Measurements from ENCODE around the gene CAND1. TPM values are rescaled to one million over a fixed set of nuclear protein-coding genes. Genes with fewer than 3 reads are reported as not detected.

The CAND1 gene
- total RNA-seq, 1 donor from 2014 or later: 219 TPM

DNA sequence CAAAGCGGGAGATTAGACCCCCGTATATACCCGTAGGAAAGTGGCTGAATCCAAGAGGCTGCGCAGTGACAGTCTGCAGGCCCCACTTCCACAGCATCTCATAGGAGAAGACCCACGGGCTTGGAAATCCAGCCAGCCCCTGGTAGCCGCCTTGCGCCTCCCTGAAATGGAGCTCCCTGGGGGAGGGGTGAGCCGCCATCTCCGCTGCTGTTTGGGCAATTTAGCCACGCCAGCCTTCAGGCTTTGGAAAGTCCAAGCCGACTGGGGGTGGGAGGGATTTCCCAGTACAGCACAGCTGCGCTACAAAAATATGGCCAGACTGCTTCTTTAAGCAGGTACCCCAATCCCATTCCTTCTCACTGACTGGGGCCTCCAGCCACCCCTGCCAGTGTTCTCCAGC lies 53.4 kb downstream of the CAND1 start:
- Mint-ChIP-seq H3K27me3 (no peaks in the 10 kb centered on the region), H3K9me3 (peaks cover 14% of the 10 kb centered on the region), H3K4me1 (ENCODE audit: unreplicated experiment) (no peaks in the 10 kb centered on the region), H3K36me3 (peaks cover 39% of the 10 kb centered on the region), H3K4me3 (no peak overlapping the region), H3K27ac (no peak overlapping the region)
- no peak for DNase-seq (ENCODE audit: extremely low spot score, unreplicated experiment)
- TF ChIP-seq, protein P1, sequence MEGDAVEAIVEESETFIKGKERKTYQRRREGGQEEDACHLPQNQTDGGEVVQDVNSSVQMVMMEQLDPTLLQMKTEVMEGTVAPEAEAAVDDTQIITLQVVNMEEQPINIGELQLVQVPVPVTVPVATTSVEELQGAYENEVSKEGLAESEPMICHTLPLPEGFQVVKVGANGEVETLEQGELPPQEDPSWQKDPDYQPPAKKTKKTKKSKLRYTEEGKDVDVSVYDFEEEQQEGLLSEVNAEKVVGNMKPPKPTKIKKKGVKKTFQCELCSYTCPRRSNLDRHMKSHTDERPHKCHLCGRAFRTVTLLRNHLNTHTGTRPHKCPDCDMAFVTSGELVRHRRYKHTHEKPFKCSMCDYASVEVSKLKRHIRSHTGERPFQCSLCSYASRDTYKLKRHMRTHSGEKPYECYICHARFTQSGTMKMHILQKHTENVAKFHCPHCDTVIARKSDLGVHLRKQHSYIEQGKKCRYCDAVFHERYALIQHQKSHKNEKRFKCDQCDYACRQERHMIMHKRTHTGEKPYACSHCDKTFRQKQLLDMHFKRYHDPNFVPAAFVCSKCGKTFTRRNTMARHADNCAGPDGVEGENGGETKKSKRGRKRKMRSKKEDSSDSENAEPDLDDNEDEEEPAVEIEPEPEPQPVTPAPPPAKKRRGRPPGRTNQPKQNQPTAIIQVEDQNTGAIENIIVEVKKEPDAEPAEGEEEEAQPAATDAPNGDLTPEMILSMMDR (conservative IDR thresholded peaks at IDR 0.05): no peak

DNA sequence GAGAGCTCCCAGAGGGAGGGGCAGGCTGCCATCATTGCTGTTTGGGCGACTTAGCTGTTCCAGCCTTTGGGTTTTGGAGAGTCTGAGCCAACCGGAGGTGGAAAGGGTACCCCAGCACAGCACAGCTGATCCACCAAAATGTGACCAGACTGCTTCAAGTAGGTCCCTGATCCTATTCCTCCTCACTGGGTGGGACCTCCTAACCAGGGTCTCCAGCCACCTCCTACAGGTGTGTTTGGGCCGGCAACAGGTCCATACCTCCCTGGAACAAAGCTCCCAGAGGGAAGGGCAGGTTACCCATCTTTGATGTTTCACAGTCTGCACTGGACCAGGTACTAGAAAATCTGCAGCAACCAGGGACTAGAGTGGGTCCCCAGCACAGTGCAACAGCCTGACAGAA lies 53.8 kb downstream of the CAND1 start:
- no peaks in the 10 kb centered on the region for H3K4me1 Mint-ChIP-seq (ENCODE audit: unreplicated experiment)
- no peaks in the 10 kb centered on the region for H3K27me3 Mint-ChIP-seq
- H3K27ac Mint-ChIP-seq: no peak overlapping the region
- peaks cover 36% of the 10 kb centered on the region for H3K36me3 Mint-ChIP-seq
- TF ChIP-seq, protein P1 (conservative IDR thresholded peaks at IDR 0.05): no peak
- H3K9me3 Mint-ChIP-seq: peaks cover 14% of the 10 kb centered on the region
- no peak for DNase-seq (ENCODE audit: extremely low spot score, unreplicated experiment)
- H3K4me3 Mint-ChIP-seq: no peak overlapping the region

DNA sequence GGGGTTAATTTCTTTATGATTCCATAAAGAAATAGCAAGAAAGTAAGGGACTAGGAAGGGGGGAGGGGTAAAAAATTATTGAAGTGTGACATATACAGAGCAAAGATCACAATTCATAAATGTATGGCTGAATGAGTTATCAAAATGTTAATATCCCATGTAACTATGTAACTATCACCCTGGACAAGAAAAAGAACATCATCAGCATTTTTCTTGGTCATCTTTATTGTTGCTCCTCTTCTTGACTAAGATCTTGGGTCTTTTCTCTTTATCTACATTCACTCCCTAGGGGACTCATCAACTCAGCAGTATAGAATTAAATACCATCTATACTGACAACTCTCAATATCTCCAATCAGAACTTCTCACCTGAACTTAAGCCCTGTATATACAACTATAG lies 57.5 kb downstream of the CAND1 start:
- H3K36me3 Mint-ChIP-seq: peaks cover 6% of the 10 kb centered on the region
- H3K9me3 Mint-ChIP-seq: peaks cover 10% of the 10 kb centered on the region
- no peak for DNase-seq (ENCODE audit: extremely low spot score, unreplicated experiment)
- H3K27me3 Mint-ChIP-seq: no peaks in the 10 kb centered on the region
- no peak overlapping the region for H3K27ac Mint-ChIP-seq
- H3K4me3 Mint-ChIP-seq: no peak overlapping the region
- no peaks in the 10 kb centered on the region for H3K4me1 Mint-ChIP-seq (ENCODE audit: unreplicated experiment)
- TF ChIP-seq, protein P1 (conservative IDR thresholded peaks at IDR 0.05): no peak

DNA sequence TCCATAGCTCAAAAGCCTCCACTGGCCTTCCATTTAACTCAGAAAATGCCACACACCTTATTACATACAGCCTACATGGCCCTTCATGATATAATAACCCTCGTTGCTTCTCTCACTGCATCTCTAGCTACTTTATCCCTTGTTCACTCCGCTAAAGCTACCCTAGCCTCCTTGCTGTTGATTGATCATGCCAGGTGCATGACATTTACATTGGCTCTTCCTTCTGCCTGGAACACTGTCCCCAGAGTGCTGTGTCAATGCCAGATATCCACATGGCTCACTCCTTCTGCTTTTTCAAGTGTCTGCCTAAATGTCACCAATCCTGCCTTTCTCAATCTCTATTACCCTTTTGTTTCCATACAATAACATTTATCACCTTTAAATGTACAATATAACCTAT lies 58.3 kb downstream of the CAND1 start:
- TF ChIP-seq, protein P1 (conservative IDR thresholded peaks at IDR 0.05): no peak
- H3K4me3 Mint-ChIP-seq: no peak overlapping the region
- DNase-seq (ENCODE audit: extremely low spot score, unreplicated experiment): no peak
- H3K27ac Mint-ChIP-seq: no peak overlapping the region
- H3K27me3 Mint-ChIP-seq: no peaks in the 10 kb centered on the region
- H3K4me1 Mint-ChIP-seq (ENCODE audit: unreplicated experiment): no peaks in the 10 kb centered on the region
- no peaks in the 10 kb centered on the region for H3K36me3 Mint-ChIP-seq
- peaks cover 4% of the 10 kb centered on the region for H3K9me3 Mint-ChIP-seq

DNA sequence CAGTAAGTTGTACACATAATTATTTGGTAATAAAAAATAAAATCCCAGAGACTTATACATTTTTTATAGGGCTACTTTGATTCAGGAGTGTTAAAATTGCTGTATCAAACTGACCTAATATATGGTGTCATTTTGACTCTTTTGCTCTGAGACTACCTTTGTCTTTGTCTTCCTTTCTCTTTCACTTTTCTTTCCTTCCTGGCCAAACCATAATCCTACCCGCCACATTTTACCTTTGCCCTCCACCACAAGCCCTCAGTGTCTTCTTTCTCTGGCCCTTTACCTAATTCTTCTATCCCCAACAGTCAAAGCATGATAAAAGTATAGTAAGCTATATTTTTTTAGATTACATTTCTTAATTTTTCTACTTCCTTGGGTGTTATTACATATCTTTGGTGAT lies 62.0 kb downstream of the CAND1 start:
- TF ChIP-seq, protein P1 (conservative IDR thresholded peaks at IDR 0.05): no peak
- Mint-ChIP-seq H3K36me3 (peaks cover 3% of the 10 kb centered on the region), H3K9me3 (no peaks in the 10 kb centered on the region), H3K27ac (no peak overlapping the region), H3K4me3 (no peak overlapping the region), H3K4me1 (ENCODE audit: unreplicated experiment) (no peaks in the 10 kb centered on the region), H3K27me3 (no peaks in the 10 kb centered on the region)
- DNase-seq (ENCODE audit: extremely low spot score, unreplicated experiment): no peak

DNA sequence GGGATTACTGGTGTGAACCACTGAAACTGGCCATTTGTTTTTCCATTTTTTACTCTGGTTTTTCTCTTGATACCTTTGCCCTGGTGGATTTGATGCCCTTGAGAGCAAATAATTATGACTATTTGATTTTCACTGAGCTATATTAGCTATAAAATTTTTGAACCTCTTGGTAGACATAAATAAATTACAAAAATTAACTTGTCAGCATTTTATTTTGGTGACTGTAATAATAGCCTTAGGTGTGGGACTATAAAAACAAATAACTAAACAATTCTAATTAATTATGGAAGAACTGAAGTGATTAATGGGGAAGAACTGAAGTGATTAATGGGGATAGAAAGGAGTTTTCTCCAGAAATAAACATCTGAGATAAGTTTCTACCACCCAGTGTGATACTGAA lies 62.7 kb downstream of the CAND1 start:
- no peaks in the 10 kb centered on the region for H3K9me3 Mint-ChIP-seq

More for the DNA sequence above, 62.7 kb downstream of the CAND1 start:
- H3K4me1 Mint-ChIP-seq (ENCODE audit: unreplicated experiment): no peaks in the 10 kb centered on the region
- DNase-seq (ENCODE audit: extremely low spot score, unreplicated experiment): no peak
- H3K27ac Mint-ChIP-seq: no peak overlapping the region
- no peaks in the 10 kb centered on the region for H3K27me3 Mint-ChIP-seq
- peaks cover 4% of the 10 kb centered on the region for H3K36me3 Mint-ChIP-seq
- TF ChIP-seq, protein P1 (conservative IDR thresholded peaks at IDR 0.05): no peak
- no peak overlapping the region for H3K4me3 Mint-ChIP-seq

Data from type B pancreatic cell (in vitro differentiated cells).